ENCODE results near the gene SSTR1. TPM values are rescaled to one million over a fixed set of nuclear protein-coding genes. Genes with fewer than 3 reads are reported as not detected.

SSTR1 gene
- total and polyA plus RNA-seq, 7 donors = 0.21 to 0.60 (median 0.39) TPM

GRCh38 chr14:38197001-38197783 lies 10.5 kb upstream of the SSTR1 start:
- H3K4me3 ChIP-seq = no peak overlapping the region
- TF ChIP-seq CTCF (IDR thresholded peaks at IDR 0.05) = peak; percentile 49
- H3K4me1 ChIP-seq = no peaks in the 10 kb centered on the region
- no peaks in the 10 kb centered on the region for H3K36me3 ChIP-seq (ENCODE audit: insufficient read depth in 1 of 2, low read depth in 1 of 2)
- no peak for ATAC-seq
- intact Hi-C loops (cut with DNase I) = no loop called here
- no peak overlapping the region for H3K27ac ChIP-seq
- no peaks in the 10 kb centered on the region for H3K27me3 ChIP-seq (ENCODE audit: insufficient read depth in 3 of 3, low read length in 2 of 3)
- no peaks in the 10 kb centered on the region for H3K9me3 ChIP-seq
- no peak for DNase-seq

DNA sequence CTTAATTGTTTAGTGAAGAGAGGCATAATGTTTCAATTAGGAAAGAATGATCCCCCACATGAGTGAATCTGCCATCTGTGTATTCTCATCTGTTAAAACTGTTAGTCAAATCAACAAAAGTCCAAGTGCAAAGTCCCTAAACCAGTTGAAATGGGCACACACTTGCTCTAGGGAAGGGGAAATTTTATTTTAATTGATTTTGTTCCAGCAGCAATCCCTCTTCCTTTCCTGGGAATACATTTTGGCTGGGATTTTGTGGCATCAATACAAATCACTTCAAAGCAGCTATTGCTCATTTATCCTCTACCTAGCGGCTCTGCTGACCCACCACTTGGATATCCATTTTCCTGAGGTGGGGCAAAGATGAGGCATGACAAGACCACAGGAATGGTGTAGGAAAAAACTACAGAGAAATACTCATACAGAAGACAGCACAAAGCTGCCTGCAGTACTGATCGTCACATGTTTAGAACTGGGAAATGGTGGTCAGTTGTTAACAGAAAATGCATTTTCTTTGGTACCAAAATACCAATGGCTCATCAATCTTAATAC lies 9.8 kb upstream of the SSTR1 start:
- no peaks in the 10 kb centered on the region for H3K36me3 ChIP-seq (ENCODE audit: insufficient read depth in 1 of 2, low read depth in 1 of 2)
- ATAC-seq (no peak), DNase-seq (no peak)
- H3K4me3 ChIP-seq = no peak overlapping the region
- H3K27ac ChIP-seq = no peak overlapping the region
- no peaks in the 10 kb centered on the region for H3K27me3 ChIP-seq (ENCODE audit: insufficient read depth in 3 of 3, low read length in 2 of 3)
- no peaks in the 10 kb centered on the region for H3K9me3 ChIP-seq
- no peaks in the 10 kb centered on the region for H3K4me1 ChIP-seq
- intact Hi-C loops (cut with DNase I) = no loop called here
- TF ChIP-seq CTCF (IDR thresholded peaks at IDR 0.05) = no peak
- 89 to 97% (median 92%) methylated on average over 2 of the region's 2 CpGs for WGBS, 3 donors

DNA sequence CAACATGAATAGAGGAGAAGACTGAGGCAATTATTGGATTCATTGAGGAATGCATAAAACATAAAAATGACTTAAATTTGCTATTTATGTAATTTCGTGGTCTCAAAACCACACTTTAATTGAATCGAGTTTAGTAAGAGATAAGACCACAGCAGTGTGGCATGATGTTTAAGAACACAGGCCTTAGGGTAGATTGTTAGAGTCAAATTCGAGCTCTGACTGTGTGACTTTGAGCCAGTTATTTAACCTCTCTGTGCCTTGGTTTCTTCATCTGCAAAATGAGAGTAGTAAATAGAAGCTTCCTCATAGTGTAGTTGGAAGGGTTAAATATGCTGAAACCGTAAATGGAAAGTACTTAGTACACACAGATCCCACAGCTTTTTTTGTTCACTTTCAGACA lies 9.3 kb upstream of the SSTR1 start:
- H3K27ac ChIP-seq = no peak overlapping the region
- H3K4me3 ChIP-seq = no peak overlapping the region
- no peaks in the 10 kb centered on the region for H3K4me1 ChIP-seq
- DNase-seq (no peak), ATAC-seq (no peak)
- intact Hi-C loops (cut with DNase I) = no loop called here
- TF ChIP-seq CTCF (IDR thresholded peaks at IDR 0.05) = no peak
- no peaks in the 10 kb centered on the region for H3K36me3 ChIP-seq (ENCODE audit: insufficient read depth in 1 of 2, low read depth in 1 of 2)
- H3K9me3 ChIP-seq = no peaks in the 10 kb centered on the region
- 67 to 79% (median 70%) methylated on average over 4 of the region's 4 CpGs for WGBS, 3 donors
- no peaks in the 10 kb centered on the region for H3K27me3 ChIP-seq (ENCODE audit: insufficient read depth in 3 of 3, low read length in 2 of 3)

DNA sequence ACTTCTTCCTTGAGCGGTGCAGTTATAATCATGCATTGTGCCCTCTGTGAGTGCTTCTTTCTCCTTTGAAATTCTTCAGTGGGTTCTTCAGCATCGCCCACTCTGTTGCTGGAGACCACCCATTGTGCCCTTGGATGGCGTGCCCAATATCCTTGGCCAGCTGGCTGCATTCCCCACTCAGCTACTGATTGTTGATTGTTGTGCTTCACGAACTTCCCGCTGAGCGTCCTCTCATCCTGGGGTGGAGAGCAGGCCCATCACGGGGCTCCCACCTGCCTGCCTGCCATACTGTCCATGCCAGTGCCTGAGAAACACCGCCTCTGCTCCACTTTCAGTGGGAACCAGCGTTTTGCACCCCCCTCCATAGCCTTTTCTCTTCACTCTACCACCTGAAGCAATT lies 8.6 kb upstream of the SSTR1 start:
- ATAC-seq = no peak
- Histone ChIP-seq H3K9me3 (no peaks in the 10 kb centered on the region), H3K36me3 (ENCODE audit: insufficient read depth in 1 of 2, low read depth in 1 of 2) (no peaks in the 10 kb centered on the region), H3K27ac (no peak overlapping the region), H3K4me3 (no peak overlapping the region), H3K27me3 (ENCODE audit: insufficient read depth in 3 of 3, low read length in 2 of 3) (no peaks in the 10 kb centered on the region), H3K4me1 (no peaks in the 10 kb centered on the region)
- no peak for TF ChIP-seq CTCF (IDR thresholded peaks at IDR 0.05)
- intact Hi-C loops (cut with DNase I) = no loop called here
- 47 to 67% (median 58%) methylated on average over 9 of the region's 9 CpGs for WGBS, 3 donors
- DNase-seq = no peak

GRCh38 chr14:38199739-38200138 lies 8.0 kb upstream of the SSTR1 start:
- intact Hi-C loops (cut with DNase I) = no loop called here
- H3K36me3 ChIP-seq (ENCODE audit: insufficient read depth in 1 of 2, low read depth in 1 of 2) = no peaks in the 10 kb centered on the region

More at GRCh38 chr14:38199739-38200138, 8.0 kb upstream of the SSTR1 start:
- no peaks in the 10 kb centered on the region for H3K27me3 ChIP-seq (ENCODE audit: insufficient read depth in 3 of 3, low read length in 2 of 3)
- TF ChIP-seq CTCF (IDR thresholded peaks at IDR 0.05) = no peak
- no peak overlapping the region for H3K4me3 ChIP-seq
- DNase-seq = no peak
- H3K9me3 ChIP-seq = no peaks in the 10 kb centered on the region
- ATAC-seq = no peak
- H3K27ac ChIP-seq = no peak overlapping the region
- no peaks in the 10 kb centered on the region for H3K4me1 ChIP-seq
- WGBS, 3 donors = 92% methylated on average over 1 of the region's 1 CpG
